Activated T-helper 1 cell treated with anti-CD3 and anti-CD28 coated beads, Interleukin-2, amount 50 U/mL, for 16 hours (primary cell): ENCODE measurements around the gene OR8A1.
"Not testable (repeated sequence)": the region's sequence is repeated elsewhere in the genome, so short reads cannot be mapped to it uniquely, and the experiment has no call there.

Experiments
- DNase-seq, 2 donors: peaks; one replicate each; pipeline ENCODE4 v3.0.0-alpha.2; 2020; ENCODE audit warnings: low read depth in 1 of 2, low spot score in 1 of 2

OR8A1 gene

DNA sequence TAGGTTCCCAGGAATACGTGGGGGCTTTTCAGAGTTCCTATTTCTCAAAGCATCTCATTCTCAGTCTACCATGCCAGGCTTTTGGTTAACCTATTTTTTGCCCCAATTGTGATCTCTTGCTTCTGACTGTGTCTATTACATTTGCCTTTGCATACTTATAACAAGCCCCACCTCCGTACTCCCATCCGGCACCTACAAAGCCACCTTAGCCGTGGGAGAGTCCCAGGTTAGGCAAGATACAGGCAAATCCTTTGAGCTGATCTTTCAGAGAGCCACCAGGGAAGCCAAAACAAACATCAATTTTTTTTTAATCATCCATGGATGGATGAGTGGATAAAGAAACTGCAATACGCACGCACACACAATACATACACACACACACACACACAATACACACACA is 22.8 kb downstream of the OR8A1 start:
- no peak for DNase-seq

DNA sequence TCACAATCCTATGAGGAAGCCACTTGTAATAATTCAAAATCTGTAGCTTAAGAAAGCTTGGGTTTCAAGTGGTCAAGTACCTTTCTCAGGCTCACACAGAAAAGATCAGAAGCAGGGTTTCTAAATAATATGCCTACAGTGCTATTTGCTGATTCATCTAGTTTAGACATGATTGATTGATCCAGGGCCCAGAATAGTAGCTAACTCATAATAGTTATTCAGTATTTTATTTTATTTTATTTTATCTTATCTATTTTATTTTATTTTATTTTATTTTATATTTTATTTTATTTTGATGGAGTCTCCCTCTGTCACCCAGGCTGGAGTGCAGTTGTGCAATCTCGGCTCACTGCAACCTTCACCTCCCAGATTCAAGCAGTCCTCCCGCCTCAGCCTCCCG is 25.5 kb downstream of the OR8A1 start:
- DNase-seq, result no peak

DNA sequence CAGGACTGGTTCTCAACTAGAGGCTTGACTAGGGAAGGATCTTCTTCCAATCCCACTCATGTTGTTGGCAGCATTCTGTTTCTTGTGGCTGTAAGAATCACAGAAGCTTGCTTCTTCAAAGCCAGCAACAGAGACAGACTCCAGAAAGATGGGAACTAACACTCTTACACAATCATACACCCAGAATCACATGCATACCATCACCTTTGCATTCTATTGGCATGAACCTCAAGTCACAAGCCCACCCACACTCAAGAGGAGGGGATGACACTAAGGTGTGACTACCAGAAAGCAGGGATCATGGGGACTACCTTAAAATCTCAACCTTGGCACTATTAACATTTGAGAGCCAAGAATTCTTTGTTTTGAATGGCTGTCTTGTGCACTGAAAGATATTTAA is 27.8 kb downstream of the OR8A1 start:
- DNase-seq, result no peak

DNA sequence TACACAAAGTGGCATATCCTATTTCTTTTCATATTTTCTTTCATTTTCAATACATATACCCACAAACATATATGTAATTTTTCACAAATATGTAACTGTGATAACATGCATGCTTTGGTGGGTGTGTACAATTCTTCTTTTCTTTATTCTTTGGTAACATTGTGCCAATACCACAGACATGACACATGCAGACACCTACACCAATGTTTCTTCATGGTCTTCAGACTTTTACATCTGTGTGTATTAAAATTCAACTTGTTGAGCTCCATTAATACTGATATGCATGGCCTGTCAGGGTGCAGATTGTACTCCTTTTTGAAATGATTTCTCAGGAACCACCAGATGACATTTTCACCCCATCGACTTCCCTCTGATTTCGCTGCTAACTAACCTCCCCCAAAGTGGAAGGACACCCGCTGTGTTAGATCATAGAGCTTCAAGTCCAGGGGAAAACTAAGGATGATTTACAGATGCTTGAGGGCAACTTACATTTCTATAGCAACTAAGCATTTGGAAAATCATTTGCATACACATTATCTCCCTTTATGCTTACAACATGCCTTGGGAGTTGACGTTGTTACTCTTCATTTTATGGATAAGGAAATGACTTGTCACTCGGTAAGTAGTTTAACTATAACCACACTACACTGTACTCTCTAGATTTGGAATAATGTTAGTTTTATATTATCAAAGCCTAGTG is 31.0 kb downstream of the OR8A1 start:
- no peak for DNase-seq

DNA sequence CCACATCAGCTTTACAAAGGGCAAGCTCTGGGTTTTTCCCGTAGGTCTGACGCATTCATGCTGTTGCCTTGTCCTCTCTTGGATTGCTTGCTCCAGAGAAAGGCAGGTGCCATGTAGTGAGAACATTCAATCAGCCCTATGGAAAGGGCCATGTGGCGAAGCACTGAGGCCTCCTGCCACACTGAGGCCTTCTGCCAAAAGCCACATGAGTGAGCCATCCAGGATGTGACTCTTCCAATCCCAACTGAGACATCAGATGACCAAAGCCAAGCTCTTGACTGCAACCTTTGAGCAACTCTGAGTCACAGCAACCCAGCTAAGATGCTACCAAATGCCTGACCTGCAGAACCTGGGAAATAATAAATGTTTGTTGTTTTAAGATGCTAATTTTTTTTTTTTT is 32.4 kb downstream of the OR8A1 start:
- DNase-seq, result no peak

DNA sequence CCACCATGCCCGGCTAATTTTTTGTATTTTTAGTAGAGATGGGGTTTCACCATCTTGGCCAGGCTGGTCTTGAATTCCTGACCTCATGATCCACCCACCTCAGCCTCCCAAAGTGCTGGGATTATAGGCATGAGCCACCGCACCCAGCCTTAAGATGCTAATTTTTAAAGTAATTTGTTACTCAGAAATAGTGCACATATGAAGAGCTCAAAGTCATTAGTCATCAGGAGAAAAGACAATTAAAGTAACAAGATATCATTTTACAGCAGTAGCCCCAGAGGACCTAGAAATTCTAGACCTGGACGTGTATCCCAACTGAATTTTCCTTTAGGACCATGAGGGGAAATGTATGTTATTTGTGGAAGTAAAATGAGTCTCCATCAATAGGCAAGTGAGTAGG is 32.9 kb downstream of the OR8A1 start:
- DNase-seq, result not testable (repeated sequence)

DNA sequence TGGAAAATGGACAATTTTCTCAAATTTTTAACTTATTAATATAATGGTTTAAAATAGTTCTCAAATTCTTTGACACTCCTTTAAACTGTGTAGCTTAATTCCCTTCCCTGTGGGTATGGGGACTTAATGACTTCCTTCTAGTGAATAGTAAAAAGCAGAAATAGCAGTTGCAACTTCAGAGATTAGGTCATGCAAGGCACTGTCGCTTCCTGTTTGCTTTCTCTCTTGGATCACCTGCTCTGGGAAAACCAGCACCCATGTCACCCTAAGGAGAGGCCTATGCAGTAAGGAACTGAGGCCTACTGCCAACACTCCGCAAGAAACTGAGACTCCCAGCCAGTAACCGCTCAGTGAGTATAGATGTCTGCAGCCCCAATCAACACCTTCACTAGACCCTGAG is 35.9 kb downstream of the OR8A1 start:
- no peak for DNase-seq

DNA sequence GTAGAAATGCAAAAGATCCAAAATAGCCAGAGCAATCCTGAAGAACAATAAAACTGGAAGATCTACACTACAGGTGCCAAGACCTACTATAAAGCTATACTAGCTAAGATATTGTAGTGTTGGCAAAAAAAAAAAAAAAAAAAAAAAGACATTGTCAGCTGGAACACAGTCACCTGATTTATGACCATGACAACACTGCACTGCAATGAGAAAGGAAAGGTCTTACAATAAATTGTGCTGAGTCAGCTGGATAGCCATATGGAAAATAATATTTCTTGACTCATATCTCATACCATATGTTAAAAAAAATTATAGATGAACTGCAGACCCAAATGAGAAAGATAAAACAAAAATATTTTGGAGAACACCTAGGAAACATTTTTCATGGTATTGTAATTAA is 38.4 kb downstream of the OR8A1 start:
- DNase-seq, result no peak

DNA sequence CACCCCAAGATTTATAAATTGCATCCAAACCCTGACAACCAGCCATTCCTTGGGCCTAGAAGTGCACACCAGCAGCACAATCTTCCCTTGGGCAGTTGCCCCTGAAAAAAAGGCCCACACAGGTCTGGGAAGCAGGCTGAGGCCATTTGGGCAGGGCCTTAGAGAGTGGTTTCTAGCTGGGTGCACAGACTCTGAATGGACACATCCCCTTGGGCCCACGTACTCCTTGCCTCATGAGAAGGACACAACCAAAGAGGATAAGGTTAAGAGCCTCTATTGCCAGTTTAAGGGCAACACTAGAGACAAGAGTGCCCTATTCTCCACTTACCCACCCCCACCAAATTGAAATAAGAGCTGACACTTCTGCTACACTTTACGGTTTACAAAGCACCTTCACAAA is 40.5 kb downstream of the OR8A1 start:
- no peak for DNase-seq

DNA sequence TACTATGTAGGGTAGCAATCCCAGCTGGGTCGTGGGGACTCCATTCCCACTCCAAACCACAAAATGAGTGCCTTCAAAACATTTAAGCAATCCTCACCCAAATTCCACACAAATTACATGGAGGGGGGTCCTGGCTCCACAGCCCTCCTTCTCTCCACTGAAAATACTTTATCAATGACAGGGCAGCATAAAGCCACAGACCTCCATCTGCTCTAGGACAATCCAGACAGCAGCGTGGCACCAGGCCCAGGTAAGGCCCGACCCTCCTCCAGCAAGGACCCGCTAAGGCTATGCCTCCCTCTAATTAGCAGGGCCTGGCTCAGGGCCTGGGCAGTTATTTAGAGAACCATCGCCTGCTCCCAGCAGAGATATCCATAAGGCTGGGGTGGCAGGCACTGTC is 41.3 kb downstream of the OR8A1 start, which contains the start of gene PANX3:
Gene PANX3, plus strand, starts transcription at position 365 of the 400 bp plus-strand sequence. CDS start 129 bp downstream, outside the sequence.
- DNase-seq, result no peak

DNA sequence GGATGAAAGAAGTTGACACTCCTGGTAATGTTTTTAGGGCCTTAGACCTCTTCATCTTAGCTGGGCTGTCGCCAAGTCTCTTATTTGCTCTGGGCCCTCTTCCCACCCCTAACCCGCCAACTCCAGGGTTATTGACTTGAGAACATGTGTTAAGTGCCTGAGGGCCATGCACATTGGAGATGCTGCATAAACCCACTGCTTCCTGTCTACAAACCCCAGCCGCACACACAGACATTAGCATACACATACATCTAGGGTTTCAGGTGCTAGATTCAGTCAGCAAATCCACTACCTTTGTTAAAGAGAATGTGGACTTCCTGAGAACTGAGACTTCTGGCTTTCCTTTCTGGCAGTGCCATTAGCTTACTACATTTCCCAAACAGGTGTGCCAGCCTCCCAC is 42.2 kb downstream of the OR8A1 start:
- no peak for DNase-seq

DNA sequence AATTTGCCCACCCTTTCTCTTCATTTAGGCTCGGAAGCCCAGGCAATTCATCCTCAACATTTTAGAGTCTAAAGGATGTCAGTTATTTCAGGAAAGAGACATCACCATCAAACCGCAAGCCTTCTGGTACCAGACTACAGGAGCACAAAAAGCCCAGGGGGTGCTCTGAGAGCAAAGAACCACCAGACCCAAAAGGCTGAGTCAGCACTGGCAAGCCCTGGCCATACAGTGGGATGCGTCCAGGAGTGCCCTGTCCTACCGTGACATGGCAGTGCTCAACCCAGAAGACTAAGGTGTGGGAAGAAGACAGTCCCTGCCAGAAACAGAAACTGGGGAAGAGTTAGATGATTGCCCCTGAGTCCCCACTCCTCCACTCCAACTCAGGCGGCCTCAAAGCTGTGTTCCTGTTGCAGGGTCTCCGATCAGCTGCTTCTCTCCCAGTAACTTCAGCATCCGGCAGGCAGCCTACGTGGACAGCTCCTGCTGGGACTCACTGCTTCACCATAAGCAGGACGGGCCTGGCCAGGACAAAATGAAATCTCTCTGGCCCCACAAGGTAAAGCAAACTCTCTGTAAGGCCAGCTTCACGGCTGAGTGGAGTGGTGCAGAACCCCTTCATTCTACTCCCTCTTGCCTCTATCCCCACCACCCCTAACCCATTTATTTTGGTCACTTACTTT is 42.9 kb downstream of the OR8A1 start:
- no peak for DNase-seq

DNA sequence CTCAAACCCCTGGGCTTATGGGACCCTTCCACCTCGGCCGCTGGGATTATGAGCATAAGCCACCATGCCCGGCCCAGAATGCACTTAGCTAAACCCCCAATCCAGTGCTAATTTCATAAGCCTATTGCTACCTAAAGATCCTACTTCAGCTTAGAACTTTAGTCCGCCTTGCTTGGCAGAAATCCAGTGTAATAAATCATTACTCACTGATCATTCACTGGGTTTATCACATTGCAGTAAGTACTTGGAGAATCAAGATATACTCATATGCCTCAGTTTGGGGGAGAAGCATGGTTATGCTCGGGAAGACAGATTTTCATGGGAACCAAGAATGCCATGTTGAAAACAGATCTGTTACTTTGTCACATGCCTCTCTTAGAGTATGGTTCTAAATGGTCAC is 49.1 kb downstream of the OR8A1 start:
- DNase-seq, result no peak
